GM12878 (cell line): ENCODE measurements around the gene INSC. TPM values are rescaled to one million over a fixed set of nuclear protein-coding genes. Genes with fewer than 3 reads are reported as not detected.

Experiments
- ATAC-seq: fragments of 200-7000 bp; cut with Tn5 transposase; 3 replicates; pipeline ENCODE4 v1.9.1; 2020; ENCODE audit warnings: mild to moderate bottlenecking, moderate library complexity
- BruUV-seq: library from RNA; stranded (reverse); fragments of 400-500 nt; replicated peaks from 2 replicates; lab custom pipeline; 2021; lab: Mats Ljungman, UMichigan
- CTCF ChIA-PET: fragments of 300-600 bp; sonication (Branson Sonifier 250); formaldehyde crosslinking; extraction: SDS; loops from one replicate; lab custom pipeline; 2021; ENCODE audit warnings: inconsistent platforms; lab: Yijun Ruan, JAX
- POLR2A ChIA-PET: fragments of 350-600 bp; formaldehyde crosslinking; extraction: SDS; loops from one replicate; lab custom pipeline; 2021; ENCODE audit warnings: inconsistent platforms; lab: Charles Lee
- RAD21 ChIA-PET: fragments of 300-600 bp; sonication (Branson Sonifier 250); formaldehyde crosslinking; loops from one replicate; lab custom pipeline; 2023; ENCODE audit warnings: antibody characterized with exemption; ENCODE audit not compliant: unreplicated experiment; lab: Charles Lee
- SMC1A ChIA-PET: fragments of 300-600 bp; sonication (Branson Sonifier 250); formaldehyde crosslinking; loops from one replicate; lab custom pipeline; 2023; ENCODE audit not compliant: unreplicated experiment, uncharacterized antibody; lab: Charles Lee
- DNase-seq: peaks from one replicate; pipeline ENCODE4 v3.0.0-alpha.2; 2011; ENCODE audit warnings: low read depth, low spot score
- FAIRE-seq: peaks from 3 replicates; lab custom pipeline; 2011; peaks lifted over from hg19 to GRCh38; lab: Jason Lieb, UNC
- H2AFZ ChIP-seq: 2 replicates; pipeline ENCODE4 v1.6.0; 2011; ENCODE audit warnings: low read depth, low read length, control low read depth; ENCODE audit not compliant: control insufficient read depth
- H3K27ac ChIP-seq: 2 replicates; pipeline ENCODE4 v1.5.1; 2011; ENCODE audit warnings: control low read depth; ENCODE audit not compliant: control insufficient read depth, insufficient read depth
- H3K27me3 ChIP-seq, 2 experiments: replicated peaks in 1 of 2; 2 replicates each; pipeline versions ENCODE4 v1.6.0 to v1.6.1; 2011; ENCODE audit warnings: low read length in 1 of 2; ENCODE audit not compliant: control insufficient read depth in 2 of 2, insufficient read depth in 2 of 2
- H3K36me3 ChIP-seq, 2 experiments: 2 replicates each; pipeline ENCODE4 v1.5.1; 2011; ENCODE audit warnings: low read length in 1 of 2; ENCODE audit not compliant: control insufficient read depth in 2 of 2, insufficient read depth in 2 of 2
- H3K4me1 ChIP-seq: 2 replicates; pipeline ENCODE4 v1.6.1; 2011; ENCODE audit warnings: mild to moderate bottlenecking, low read length, moderate library complexity, mixed read lengths; ENCODE audit not compliant: control insufficient read depth, insufficient read depth
- H3K4me2 ChIP-seq: 2 replicates; pipeline ENCODE4 v1.6.0; 2011; ENCODE audit warnings: control low read depth; ENCODE audit not compliant: control insufficient read depth, insufficient read depth
- H3K4me3 ChIP-seq: fragments of 200-600 bp; sonication (generic); 2 replicates; pipeline ENCODE4 v1.5.1; 2016
- H3K79me2 ChIP-seq: 2 replicates; pipeline ENCODE4 v1.6.0; 2011; ENCODE audit warnings: low read length; ENCODE audit not compliant: control insufficient read depth, insufficient read depth
- H3K9ac ChIP-seq: 2 replicates; pipeline ENCODE4 v1.8.0; 2011; ENCODE audit warnings: low read length, control low read depth, mixed read lengths; ENCODE audit not compliant: control insufficient read depth, insufficient read depth
- H3K9me3 ChIP-seq: replicated peaks from 3 replicates; pipeline ENCODE4 v1.5.1; 2011; ENCODE audit warnings: mild to moderate bottlenecking, low read length; ENCODE audit not compliant: control insufficient read depth, insufficient read depth
- H4K20me1 ChIP-seq: 2 replicates; pipeline ENCODE4 v1.6.0; 2011; ENCODE audit not compliant: control insufficient read depth, insufficient read depth
- ESRRA ChIP-seq: IDR thresholded peaks from 2 replicates; pipeline ENCODE4 v1.6.1; 2012; ENCODE audit warnings: mild to moderate bottlenecking, low read length, improper control_type of control experiment
- TAF1 ChIP-seq: IDR thresholded peaks from 2 replicates; pipeline ENCODE4 v1.6.1; 2011; ENCODE audit warnings: mild to moderate bottlenecking, low read depth, low read length, borderline replicate concordance
- YBX1 ChIP-seq: fragments of 450-650 bp; IDR thresholded peaks from 2 replicates; pipeline ENCODE4 v1.6.1; 2016; ENCODE audit warnings: antibody characterized with exemption
- WGBS: methylation state at CpG from one replicate; pipeline ENCODE4 v1.1.6; 2016; ENCODE audit warnings: low lambda C conversion rate; ENCODE audit not compliant: insufficient replicate concordance, insufficient coverage; ENCODE audit errors: missing lambda C conversion rate; 5-methylcytosine and 5-hydroxymethylcytosine counted together
- in situ Hi-C: fragments of 300-500 bp; cut with MboI; formaldehyde crosslinking; loops from 9 replicates; pipeline ENCODE4 v1.14.3; 2018; ENCODE audit warnings: mixed read lengths
- intact Hi-C: fragments of 100-400 bp; cut with micrococcal nuclease; formaldehyde crosslinking; loops from one replicate; pipeline ENCODE4 v1.14.2; 2022; ENCODE audit not compliant: unreplicated experiment
- polyA plus RNA-seq, 11 experiments: library from polyadenylated mRNA; depleted of rRNA in 4 of 11; unstranded in 6 of 11; stranded (reverse) in 5 of 11; fragments of >200 nt; fragmentation: Nextera tagmentation in 4 of 11; fragmentation: Illumina TruSeq in 1 of 11; extraction: Ambion mirVana in 4 of 11; extraction: Trizol in 1 of 11; gene quantifications; 1 replicate in 1 of 11; 2 replicates in 10 of 11; pipeline versions ENCODE4 v1.2.1 to v1.2.3, GENCODE V29; 2011 to 2016; ENCODE audit warnings: inconsistent platforms in 2 of 11, missing spikeins in 2 of 11, low read depth in 1 of 11
- total RNA-seq, 4 experiments: library from RNA; depleted of rRNA in 3 of 4; stranded (reverse); fragments of >200 nt in 3 of 4; fragmentation: Illumina TruSeq in 1 of 4; extraction: Trizol in 1 of 4; gene quantifications; 2 replicates each; pipeline versions ENCODE4 v1.2.1 to v1.2.3, GENCODE V29; 2013 to 2021
- TF ChIP-seq, protein P1 (sequence below): fragments of 450-650 bp; IDR thresholded peaks from 2 replicates; pipeline ENCODE4 v1.6.1; 2018; ENCODE audit warnings: mild to moderate bottlenecking, low read depth, moderate library complexity; ENCODE audit not compliant: partially characterized antibody
- TF ChIP-seq, protein P2 (sequence below): fragments of 450-650 bp; IDR thresholded peaks from 2 replicates; pipeline ENCODE4 v1.6.1; 2017; ENCODE audit warnings: borderline replicate concordance
- TF ChIP-seq, protein P3 (sequence below): IDR thresholded peaks from 2 replicates; pipeline ENCODE4 v1.6.1; 2011; ENCODE audit warnings: borderline replicate concordance, low read depth, mild to moderate bottlenecking, moderate library complexity, low read length; ENCODE audit not compliant: insufficient read depth, poor library complexity, severe bottlenecking
- TF ChIP-seq, protein P4 (sequence below): IDR thresholded peaks from 2 replicates; pipeline ENCODE4 v1.6.1; 2011; ENCODE audit warnings: mild to moderate bottlenecking, low read depth, low read length, moderate library complexity; ENCODE audit not compliant: insufficient replicate concordance

Gene INSC
- total and polyA plus RNA-seq, 10 of the 15 experiments (the other 5 are each of a cell fraction or from before 2014, with no cell fraction given), result 0.13 to 0.33 TPM; not detected in 8

DNA sequence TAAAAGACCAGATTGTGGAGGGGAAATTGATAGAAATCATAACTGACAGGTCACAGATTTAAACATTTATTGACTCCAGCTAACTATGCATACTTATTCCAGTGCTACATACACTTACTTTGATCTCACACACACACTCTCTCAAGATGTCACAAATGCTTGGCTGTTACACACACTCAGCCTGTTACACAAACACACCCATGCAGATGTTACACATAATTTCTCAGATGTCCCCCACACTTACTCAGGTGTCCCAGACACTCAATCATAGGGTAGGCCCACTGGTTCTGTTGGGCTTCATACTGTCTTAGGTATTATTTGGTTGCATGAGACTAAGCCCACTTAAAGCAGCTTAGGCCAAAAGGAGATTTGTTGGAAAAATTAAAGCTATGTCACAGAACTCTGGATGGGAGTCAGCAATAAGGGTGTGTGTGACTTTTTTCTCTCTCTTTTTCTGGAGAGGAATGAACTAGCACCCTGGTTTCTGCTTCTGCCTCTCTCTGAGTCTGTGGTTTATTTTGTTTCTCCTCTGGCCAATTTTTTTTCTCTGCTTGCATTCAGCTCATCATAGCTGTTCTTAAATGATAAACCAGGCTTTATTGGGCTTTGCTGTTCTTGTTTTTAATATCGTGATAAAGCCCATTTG, 179.4 kb downstream of the INSC start:
- intact Hi-C loops, result no loop called here
- H3K4me3 ChIP-seq, result no peak overlapping the region
- H3K27me3 ChIP-seq, result no peaks in the 10 kb centered on the region
- ATAC-seq, result no peak
- H3K9ac ChIP-seq, result no peak overlapping the region
- FAIRE-seq, result no peak
- WGBS, result 31% methylated on average over 1 of the region's 1 CpG
- no peak overlapping the region for H3K4me2 ChIP-seq
- no peaks in the 10 kb centered on the region for H3K4me1 ChIP-seq
- no peaks in the 10 kb centered on the region for H4K20me1 ChIP-seq
- H2AFZ ChIP-seq, result no peak overlapping the region
- POLR2A ChIA-PET, result no interaction called here
- no peaks in the 10 kb centered on the region for H3K36me3 ChIP-seq
- RAD21 ChIA-PET, result no interaction called here
- no peak overlapping the region for H3K27ac ChIP-seq
- H3K9me3 ChIP-seq, result no peaks in the 10 kb centered on the region
- CTCF ChIA-PET, result no interaction called here
- in situ Hi-C loops, result no loop called here
- H3K79me2 ChIP-seq, result no peaks in the 10 kb centered on the region
- DNase-seq, result no peak
- SMC1A ChIA-PET, result interaction anchor here (0.6 kb wide), 1 partner anchor 82 kb away, joined by 3 read pairs; no protein-coding TSS in a partner anchor
- no TSS peak for BruUV-seq
- TF ChIP-seq, protein P1, sequence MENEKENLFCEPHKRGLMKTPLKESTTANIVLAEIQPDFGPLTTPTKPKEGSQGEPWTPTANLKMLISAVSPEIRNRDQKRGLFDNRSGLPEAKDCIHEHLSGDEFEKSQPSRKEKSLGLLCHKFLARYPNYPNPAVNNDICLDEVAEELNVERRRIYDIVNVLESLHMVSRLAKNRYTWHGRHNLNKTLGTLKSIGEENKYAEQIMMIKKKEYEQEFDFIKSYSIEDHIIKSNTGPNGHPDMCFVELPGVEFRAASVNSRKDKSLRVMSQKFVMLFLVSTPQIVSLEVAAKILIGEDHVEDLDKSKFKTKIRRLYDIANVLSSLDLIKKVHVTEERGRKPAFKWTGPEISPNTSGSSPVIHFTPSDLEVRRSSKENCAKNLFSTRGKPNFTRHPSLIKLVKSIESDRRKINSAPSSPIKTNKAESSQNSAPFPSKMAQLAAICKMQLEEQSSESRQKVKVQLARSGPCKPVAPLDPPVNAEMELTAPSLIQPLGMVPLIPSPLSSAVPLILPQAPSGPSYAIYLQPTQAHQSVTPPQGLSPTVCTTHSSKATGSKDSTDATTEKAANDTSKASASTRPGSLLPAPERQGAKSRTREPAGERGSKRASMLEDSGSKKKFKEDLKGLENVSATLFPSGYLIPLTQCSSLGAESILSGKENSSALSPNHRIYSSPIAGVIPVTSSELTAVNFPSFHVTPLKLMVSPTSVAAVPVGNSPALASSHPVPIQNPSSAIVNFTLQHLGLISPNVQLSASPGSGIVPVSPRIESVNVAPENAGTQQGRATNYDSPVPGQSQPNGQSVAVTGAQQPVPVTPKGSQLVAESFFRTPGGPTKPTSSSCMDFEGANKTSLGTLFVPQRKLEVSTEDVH, result no peak
- TF ChIP-seq TAF1, result no peak
- TF ChIP-seq YBX1, result no peak
- TF ChIP-seq, protein P2, sequence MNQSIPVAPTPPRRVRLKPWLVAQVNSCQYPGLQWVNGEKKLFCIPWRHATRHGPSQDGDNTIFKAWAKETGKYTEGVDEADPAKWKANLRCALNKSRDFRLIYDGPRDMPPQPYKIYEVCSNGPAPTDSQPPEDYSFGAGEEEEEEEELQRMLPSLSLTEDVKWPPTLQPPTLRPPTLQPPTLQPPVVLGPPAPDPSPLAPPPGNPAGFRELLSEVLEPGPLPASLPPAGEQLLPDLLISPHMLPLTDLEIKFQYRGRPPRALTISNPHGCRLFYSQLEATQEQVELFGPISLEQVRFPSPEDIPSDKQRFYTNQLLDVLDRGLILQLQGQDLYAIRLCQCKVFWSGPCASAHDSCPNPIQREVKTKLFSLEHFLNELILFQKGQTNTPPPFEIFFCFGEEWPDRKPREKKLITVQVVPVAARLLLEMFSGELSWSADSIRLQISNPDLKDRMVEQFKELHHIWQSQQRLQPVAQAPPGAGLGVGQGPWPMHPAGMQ, result no peak
- no peak for TF ChIP-seq ESRRA
- TF ChIP-seq, protein P3, sequence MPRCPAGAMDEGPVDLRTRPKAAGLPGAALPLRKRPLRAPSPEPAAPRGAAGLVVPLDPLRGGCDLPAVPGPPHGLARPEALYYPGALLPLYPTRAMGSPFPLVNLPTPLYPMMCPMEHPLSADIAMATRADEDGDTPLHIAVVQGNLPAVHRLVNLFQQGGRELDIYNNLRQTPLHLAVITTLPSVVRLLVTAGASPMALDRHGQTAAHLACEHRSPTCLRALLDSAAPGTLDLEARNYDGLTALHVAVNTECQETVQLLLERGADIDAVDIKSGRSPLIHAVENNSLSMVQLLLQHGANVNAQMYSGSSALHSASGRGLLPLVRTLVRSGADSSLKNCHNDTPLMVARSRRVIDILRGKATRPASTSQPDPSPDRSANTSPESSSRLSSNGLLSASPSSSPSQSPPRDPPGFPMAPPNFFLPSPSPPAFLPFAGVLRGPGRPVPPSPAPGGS, result peak; percentile 91
- TF ChIP-seq, protein P4, sequence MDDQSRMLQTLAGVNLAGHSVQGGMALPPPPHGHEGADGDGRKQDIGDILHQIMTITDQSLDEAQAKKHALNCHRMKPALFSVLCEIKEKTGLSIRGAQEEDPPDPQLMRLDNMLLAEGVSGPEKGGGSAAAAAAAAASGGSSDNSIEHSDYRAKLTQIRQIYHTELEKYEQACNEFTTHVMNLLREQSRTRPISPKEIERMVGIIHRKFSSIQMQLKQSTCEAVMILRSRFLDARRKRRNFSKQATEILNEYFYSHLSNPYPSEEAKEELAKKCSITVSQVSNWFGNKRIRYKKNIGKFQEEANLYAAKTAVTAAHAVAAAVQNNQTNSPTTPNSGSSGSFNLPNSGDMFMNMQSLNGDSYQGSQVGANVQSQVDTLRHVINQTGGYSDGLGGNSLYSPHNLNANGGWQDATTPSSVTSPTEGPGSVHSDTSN, result peak; percentile 24
- TF ChIP-seq, all 136 proteins: peak for 2
